ENCODE measurements around the gene DCAF5. TPM values are rescaled to one million over a fixed set of nuclear protein-coding genes. Genes with fewer than 3 reads are reported as not detected.
A peak's percentile ranks its signal among the peaks of the same experiment; 100 is the strongest.

Gene DCAF5
- 67.8 TPM for total RNA-seq

- intact Hi-C loops (cut with DNase I) = loop anchor here (1.0 to 10.0 kb wide), 3 partner anchors 24 to 242 kb away; partner anchors contain the start of genes ERH, EXD2 and SLC39A9
- DNase-seq (ENCODE audit: low spot score in 2 of 2) = peak; percentile 65 to 97
- H3K4me3 ChIP-seq = peak within 1 kb of the TSS; percentile 78 to 92
- H3K4me1 ChIP-seq = peaks cover 0 to 6% of the 10 kb centered on the region in 2 donors
- no peaks in the 10 kb centered on the region for H3K36me3 ChIP-seq
- H3K27me3 ChIP-seq = no peaks in the 10 kb centered on the region
- H3K27ac ChIP-seq = peak within 1 kb of the TSS; percentile 97 to 98
- H3K9me3 ChIP-seq = no peaks in the 10 kb centered on the region
- no peak for TF ChIP-seq CTCF (IDR thresholded peaks at IDR 0.05)
These were observed at the start of gene DCAF5 for GRCh38 chr14:69152902-69153151. Gene DCAF5 (minus strand): TSS chr14:69153119. CDS start chr14:69152978, 141 bp downstream.

GRCh38 chr14:69199786-69200185 lies 46.9 kb upstream of the DCAF5 start:
- Histone ChIP-seq H3K27ac (no peak overlapping the region), H3K36me3 (no peaks in the 10 kb centered on the region), H3K27me3 (no peaks in the 10 kb centered on the region), H3K4me1 (no peaks in the 10 kb centered on the region), H3K4me3 (no peak overlapping the region), H3K9me3 (no peaks in the 10 kb centered on the region)
- no peak for TF ChIP-seq CTCF (IDR thresholded peaks at IDR 0.05)
- no peak for DNase-seq (ENCODE audit: low spot score in 2 of 2)
- intact Hi-C loops (cut with DNase I) = no loop called here

GRCh38 chr14:69193721-69194120 lies 40.8 kb upstream of the DCAF5 start:
- Histone ChIP-seq H3K27me3 (no peaks in the 10 kb centered on the region), H3K4me1 (no peaks in the 10 kb centered on the region), H3K4me3 (no peak overlapping the region), H3K27ac (no peak overlapping the region), H3K36me3 (no peaks in the 10 kb centered on the region), H3K9me3 (no peaks in the 10 kb centered on the region)
- no peak for TF ChIP-seq CTCF (IDR thresholded peaks at IDR 0.05)
- no peak for DNase-seq (ENCODE audit: low spot score in 2 of 2)
- intact Hi-C loops (cut with DNase I) = loop anchor here (5.0 kb wide), 1 partner anchor 1376 kb away; the partner anchor contains the start of genes RAD51B and ZFYVE26

- H3K4me3 ChIP-seq = peak within 1 kb of the TSS; percentile 73 to 92
- no peaks in the 10 kb centered on the region for H3K27me3 ChIP-seq
- no peaks in the 10 kb centered on the region for H3K9me3 ChIP-seq
- DNase-seq (ENCODE audit: low spot score in 2 of 2) = peak; percentile 24 to 90
- H3K4me1 ChIP-seq = no peaks in the 10 kb centered on the region
- intact Hi-C loops (cut with DNase I) = loop anchor here (1.0 to 5.0 kb wide), 3 partner anchors 38 to 1374 kb away; partner anchors contain the start of genes DCAF5, RAD51B and ZFYVE26
- H3K27ac ChIP-seq = peak within 1 kb of the TSS; percentile 37 to 39
- H3K36me3 ChIP-seq = no peaks in the 10 kb centered on the region
- TF ChIP-seq CTCF (IDR thresholded peaks at IDR 0.05) = no peak
These were observed 38.6 kb upstream of the DCAF5 start, which contains the start of gene EXD2 for GRCh38 chr14:69191340-69192111. Gene EXD2 (plus strand): TSS chr14:69191498. CDS start chr14:69209471, 17,973 bp downstream.

GRCh38 chr14:69190191-69190590 lies 37.3 kb upstream of the DCAF5 start:
- no peaks in the 10 kb centered on the region for H3K36me3 ChIP-seq
- H3K9me3 ChIP-seq = no peaks in the 10 kb centered on the region
- no peak overlapping the region for H3K4me3 ChIP-seq
- TF ChIP-seq CTCF (IDR thresholded peaks at IDR 0.05) = no peak
- intact Hi-C loops (cut with DNase I) = loop anchor here (5.0 kb wide), 1 partner anchor 1373 kb away; the partner anchor contains the start of genes RAD51B and ZFYVE26
- no peaks in the 10 kb centered on the region for H3K27me3 ChIP-seq
- no peak for DNase-seq (ENCODE audit: low spot score in 2 of 2)
- H3K27ac ChIP-seq = no peak overlapping the region
- no peaks in the 10 kb centered on the region for H3K4me1 ChIP-seq
